ENCODE measurements around the gene MAP3K4.

DNA sequence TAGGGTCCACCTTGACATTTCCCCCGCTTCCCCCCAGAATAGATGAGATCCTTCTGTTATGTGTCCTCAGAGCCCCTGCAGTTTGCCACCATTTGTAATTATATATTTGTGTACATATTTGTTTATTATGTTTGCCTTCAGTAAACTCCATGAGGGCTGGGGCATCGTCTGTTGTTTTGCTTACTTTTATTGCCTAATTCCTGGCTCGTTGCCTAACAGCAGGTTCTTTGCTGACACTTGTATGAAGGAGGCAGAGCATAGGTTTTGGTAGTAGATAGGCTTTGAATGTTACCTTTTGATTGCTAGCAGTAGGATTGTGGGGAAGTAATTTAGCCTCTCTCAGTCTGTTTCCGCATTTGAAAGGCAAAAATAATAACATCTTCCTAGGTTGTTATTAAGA, 9.9 kb downstream of the MAP3K4 start:
- TF ChIP-seq, protein P1, sequence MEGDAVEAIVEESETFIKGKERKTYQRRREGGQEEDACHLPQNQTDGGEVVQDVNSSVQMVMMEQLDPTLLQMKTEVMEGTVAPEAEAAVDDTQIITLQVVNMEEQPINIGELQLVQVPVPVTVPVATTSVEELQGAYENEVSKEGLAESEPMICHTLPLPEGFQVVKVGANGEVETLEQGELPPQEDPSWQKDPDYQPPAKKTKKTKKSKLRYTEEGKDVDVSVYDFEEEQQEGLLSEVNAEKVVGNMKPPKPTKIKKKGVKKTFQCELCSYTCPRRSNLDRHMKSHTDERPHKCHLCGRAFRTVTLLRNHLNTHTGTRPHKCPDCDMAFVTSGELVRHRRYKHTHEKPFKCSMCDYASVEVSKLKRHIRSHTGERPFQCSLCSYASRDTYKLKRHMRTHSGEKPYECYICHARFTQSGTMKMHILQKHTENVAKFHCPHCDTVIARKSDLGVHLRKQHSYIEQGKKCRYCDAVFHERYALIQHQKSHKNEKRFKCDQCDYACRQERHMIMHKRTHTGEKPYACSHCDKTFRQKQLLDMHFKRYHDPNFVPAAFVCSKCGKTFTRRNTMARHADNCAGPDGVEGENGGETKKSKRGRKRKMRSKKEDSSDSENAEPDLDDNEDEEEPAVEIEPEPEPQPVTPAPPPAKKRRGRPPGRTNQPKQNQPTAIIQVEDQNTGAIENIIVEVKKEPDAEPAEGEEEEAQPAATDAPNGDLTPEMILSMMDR (IDR thresholded peaks at IDR 0.05) = no peak
- TF ChIP-seq SP1 (CRISPR knock-in tag; conservative IDR thresholded peaks at IDR 0.05) (no peak), ATF3 (CRISPR knock-in tag; conservative IDR thresholded peaks at IDR 0.05) (no peak), RELA (CRISPR knock-in tag; IDR thresholded peaks at IDR 0.05; ENCODE audit: borderline replicate concordance) (no peak), ZNF423 (CRISPR knock-in tag; IDR thresholded peaks at IDR 0.05) (no peak), ZNF671 (CRISPR knock-in tag; IDR thresholded peaks at IDR 0.05) (no peak), NR3C1 (CRISPR knock-in tag; conservative IDR thresholded peaks at IDR 0.05; ENCODE audit: low read depth) (no peak), ZBTB43 (CRISPR knock-in tag; IDR thresholded peaks at IDR 0.05) (no peak), CREB1 (CRISPR knock-in tag; IDR thresholded peaks at IDR 0.05) (no peak), ESRRA (CRISPR knock-in tag; IDR thresholded peaks at IDR 0.05; ENCODE audit: borderline replicate concordance) (no peak), E2F4 (CRISPR knock-in tag; IDR thresholded peaks at IDR 0.05; ENCODE audit: borderline replicate concordance, low read depth) (no peak), E2F1 (CRISPR knock-in tag; IDR thresholded peaks at IDR 0.05) (no peak)
- TF ChIP-seq, protein P2, sequence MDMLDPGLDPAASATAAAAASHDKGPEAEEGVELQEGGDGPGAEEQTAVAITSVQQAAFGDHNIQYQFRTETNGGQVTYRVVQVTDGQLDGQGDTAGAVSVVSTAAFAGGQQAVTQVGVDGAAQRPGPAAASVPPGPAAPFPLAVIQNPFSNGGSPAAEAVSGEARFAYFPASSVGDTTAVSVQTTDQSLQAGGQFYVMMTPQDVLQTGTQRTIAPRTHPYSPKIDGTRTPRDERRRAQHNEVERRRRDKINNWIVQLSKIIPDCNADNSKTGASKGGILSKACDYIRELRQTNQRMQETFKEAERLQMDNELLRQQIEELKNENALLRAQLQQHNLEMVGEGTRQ (CRISPR knock-in tag; IDR thresholded peaks at IDR 0.05) = no peak

Measured in WTC11 (cell line).